Activated naive CD4-positive, alpha-beta T cell (primary cell): ENCODE results near the gene GUCA2B.

Experiments
- DNase-seq, 4 experiments: peaks; one replicate each; lab custom pipeline; 2025; lab: John Stamatoyannopoulos, UW

The GUCA2B gene

DNA sequence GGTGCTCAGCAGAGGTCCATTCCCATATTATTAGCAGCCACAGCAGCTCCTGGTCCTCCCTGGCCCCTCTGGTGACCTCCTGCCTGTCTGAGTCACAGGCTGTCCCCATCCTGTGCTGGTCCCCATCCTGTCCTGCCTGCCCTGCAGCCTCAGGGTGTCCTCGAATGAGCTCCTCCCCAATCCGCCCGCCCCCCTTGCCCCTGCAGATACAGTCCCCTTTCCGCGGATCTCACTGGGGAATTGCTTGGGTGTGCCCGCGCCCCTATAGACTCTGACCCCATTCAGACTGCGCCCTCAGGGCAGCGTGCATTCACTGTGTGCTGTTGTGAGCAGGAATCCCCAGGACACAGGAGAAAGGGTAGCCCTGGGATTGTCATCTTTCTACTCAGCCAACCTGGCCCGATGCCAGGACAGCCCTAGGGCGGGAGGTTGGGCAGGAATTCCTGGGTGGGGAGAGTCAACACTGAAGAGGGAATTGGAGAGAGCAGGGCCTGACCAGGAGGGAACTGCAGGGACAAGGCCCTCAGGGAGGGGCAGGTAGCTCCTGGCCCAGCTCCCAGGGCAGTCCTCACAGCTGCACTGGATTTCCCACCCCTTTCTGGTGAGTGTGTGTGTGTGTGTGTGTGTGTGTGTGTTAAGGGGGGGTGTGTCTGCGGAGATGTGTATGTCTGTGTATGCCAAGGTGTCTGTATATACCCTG lies 12.5 kb downstream of the GUCA2B start:
- DNase-seq, result no peak

DNA sequence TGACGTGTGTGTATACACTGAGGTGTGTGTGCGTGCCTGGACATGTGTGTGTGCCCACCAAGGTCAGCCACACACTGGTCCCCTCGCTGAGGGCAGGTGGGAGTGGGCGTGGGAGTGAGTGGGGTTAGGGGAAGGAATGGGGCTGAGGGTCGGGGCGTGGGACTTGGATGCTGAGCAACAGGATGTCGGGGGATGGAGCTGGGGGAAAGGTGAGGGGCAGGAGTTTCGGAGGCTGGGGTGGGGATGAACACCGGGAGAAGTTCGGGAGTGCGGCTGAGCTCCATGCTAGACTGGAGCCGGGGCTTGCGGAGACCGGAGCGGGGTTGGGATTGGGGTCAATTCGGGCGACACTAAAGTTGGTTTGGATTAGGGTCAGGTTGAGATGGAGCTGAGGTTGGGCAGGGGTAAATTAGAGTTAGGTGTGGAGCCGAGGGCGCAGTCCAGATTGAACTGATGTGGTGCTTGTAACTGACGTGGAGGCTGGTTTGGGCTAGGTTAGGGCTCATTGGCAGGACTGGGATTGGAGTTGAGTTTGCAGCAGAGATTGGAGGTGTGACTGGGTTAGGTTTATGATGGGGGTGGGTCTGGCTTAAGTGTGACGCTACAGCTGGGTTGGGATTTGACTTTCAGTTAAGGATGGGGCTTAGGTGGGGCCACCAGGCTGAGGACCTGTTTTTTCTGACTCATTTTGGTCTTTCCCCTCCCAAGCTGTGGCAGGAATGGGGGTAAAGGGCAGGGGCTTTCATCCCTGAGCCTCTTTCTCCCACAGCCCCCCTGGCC lies 14.6 kb downstream of the GUCA2B start:
- no peak for DNase-seq

DNA sequence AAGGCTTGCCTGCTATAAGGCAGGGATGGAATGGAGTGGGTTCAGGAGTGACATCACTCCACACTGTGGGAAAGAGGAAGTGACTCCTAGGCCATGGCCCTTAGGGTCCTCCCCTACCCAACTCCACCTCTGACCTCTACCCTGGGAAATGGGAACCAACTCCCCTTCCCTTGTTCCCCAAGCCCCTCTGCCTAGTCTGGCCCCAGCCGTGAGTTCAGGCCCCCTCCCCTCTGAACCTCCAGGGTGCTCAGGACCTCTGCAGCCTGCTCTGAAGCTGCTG lies 15.1 kb downstream of the GUCA2B start:
- no peak for DNase-seq

DNA sequence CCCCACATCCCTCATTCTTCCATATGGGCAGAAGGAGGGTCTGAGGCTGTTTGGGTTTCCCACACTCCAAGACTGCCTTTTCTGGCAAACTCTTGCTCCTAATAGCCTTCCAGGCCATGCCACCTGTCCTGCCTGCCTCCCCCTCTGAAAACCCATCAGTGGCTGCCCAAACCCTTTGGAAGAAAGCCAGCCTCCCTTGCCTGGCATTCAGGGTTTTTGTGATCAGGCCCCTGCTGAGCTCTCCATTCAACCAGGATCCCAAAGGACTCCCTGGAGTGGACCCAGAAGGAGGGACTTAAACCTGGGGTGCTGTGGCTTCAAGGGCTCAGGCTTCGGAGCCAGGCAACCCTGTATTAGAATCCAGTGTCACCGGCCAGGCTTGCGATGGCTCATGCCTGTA lies 15.6 kb downstream of the GUCA2B start:
- DNase-seq, result no peak

DNA sequence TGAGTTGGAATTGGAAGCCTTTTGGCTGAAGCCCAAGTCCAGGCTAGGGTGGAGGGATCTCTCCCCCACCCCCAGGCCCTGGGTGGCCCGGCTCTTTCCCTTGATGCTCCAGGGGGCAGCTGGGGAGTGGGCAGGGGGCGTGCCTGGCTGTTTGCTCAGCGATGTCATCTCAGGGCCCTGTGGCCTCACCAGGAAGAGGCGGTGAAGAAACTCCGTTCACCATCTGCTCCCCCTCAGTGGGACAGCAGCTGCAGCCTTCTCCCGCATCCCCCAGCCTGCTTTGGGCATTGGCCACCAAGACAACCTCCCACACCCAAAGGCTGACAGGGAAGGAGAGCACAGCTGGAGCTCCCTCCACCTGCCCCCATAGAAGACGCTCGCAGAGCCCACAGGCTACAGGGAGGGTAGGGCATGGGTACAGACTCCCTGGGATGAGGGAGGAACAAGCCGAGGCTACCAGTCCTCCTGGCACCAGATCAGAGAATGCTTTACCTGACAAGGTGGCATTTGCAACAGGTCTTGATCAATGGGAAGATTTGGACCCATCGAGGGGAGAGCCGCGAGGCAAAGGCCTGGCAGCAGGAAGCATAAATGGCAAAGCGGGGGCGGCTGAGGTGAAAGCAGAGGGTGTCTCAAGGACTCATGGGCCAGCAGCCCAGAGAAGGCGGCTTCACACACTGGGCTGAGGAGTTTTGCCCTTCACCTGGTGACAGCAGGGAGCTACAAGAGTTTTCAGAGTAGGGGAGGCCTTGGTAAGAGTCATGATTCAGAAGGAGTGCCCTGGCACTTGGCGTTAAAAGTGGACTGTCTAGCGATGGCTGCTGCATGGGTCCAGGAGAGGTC lies 17.8 kb downstream of the GUCA2B start:
- DNase-seq, result no peak

DNA sequence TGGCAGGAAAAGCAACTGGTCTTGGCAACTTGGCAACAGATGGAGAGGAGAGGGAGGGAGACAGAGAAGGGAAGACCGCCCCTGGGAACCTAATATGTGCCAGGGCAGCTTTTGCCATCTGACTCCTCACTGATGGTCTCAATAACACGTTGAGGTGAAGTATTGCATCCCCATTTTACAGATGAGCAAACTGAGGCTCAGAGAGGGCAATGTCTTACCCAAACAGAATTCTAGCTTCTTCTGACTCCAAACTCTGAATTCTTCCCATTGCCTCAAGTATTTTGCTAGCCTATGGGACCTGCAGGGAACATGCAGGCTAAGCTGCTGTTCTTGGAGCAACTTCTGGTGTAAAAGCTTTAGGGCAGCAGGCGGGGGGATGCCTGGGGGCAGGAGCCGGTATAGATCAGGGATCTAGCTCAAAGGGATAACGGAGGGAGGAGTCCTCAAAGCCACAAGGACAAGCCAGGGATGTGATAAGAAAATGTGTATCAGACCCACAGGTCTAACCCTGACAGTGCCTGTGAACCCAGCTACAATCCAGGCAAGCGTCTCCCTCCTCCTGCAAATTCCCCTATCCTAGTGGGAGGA lies 18.6 kb downstream of the GUCA2B start:
- no peak for DNase-seq

DNA sequence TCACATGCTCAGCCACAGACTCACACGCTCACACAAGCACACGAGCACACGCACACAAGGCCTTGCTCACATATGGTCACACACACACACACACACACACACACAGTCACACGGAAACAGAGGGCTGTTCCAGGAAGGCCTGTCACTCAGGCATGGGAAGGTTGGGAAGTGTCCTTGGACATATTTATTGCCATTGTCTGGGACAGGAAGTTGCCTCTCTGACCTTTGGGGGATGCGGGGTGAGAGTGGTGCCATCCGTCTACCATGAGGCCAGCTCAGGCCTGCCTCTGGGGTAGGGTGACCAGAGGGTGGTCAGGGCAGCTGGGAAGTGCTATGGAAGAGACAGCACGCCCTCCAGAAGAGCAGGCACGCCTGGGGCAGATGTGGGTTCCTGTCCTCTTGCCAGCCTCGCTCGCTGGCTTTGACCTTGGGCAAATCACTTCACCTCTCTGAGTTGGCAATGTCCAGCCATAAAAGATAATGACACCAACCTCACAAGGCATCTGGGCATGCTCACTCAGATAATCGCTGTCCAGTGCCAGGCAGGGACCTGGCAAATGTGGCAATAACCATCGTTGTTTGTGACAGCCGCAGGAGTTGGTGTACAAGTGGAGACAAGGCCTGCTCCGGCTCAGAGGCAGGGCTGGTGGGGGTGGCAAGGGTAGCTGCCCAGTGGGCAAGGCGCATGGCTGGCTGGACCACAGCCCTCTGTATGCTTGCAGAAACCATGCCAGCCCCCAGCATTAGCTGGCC lies 19.3 kb downstream of the GUCA2B start:
- no peak for DNase-seq

DNA sequence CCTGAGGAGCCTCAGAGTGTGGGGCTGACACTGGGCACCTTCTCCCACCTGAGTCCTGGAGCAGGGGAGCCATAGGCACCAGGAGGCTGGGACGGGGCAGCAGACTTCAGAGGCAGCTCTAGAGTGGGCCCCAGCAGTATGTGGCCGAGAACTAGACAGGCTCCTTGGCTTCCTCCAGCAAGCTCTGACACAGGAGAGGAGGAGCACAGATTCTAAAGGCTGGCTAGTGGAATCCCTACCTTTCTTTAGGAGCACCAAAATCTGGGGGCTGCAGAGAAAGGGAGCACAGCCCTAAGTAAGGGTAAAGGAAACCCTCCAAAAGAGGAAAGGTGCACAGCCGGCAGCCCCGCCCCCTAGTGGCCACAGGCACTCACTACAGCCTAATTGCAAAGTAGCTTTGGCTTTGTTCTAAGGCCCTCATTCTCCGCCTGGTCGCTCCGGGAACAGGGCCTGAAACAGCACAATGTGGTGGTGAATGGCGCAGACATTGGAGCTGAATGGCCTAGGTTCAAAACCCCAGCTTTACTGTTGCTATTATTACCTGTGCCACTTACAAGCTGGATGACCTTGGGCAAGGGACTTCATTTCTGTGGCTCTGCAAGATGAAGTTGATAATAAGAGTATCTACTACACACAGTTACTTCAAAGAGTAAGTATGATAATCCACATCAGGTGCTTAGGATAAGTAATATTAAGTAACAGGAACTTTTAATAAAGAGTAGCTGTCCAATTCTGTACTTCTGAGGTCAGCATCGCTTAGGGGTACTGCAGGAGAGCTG lies 20.1 kb downstream of the GUCA2B start:
- peak; percentile 24 to 62 (median 58) for DNase-seq

DNA sequence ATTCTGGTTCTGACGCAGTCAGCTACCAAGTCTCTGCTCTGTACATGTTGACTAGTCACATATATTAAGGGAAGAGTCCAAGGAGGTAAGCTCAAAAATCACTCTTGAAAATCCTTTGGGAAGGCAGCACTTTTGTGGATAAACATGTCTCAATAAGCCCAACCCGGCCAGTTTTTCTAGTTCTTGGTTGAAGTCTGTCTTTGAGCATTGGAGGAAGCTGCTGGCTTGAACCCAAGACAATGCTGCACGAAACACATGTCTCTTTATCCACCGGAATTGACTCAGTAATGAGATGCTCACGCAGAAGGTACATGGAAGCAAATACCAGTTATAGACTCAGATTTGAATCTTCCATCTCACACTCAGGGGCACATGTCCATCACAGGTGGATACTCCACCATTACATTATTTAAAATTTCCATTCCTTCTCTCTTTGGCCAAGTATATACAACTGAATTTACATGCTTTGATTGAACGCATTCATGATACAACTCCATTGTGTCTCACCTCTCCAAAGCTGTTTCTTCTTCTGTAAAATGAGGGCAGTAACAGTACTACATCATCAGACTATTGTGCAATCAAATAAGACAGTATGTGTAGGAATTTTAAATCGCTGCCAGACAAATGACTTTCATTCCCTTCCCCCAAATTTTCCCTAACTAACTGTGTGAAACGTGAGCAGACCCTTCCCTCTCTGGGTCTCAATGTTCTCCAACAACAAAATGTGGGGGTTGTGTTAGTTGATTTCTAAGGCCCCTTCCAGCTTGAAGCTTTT lies 20.9 kb downstream of the GUCA2B start:
- no peak for DNase-seq

DNA sequence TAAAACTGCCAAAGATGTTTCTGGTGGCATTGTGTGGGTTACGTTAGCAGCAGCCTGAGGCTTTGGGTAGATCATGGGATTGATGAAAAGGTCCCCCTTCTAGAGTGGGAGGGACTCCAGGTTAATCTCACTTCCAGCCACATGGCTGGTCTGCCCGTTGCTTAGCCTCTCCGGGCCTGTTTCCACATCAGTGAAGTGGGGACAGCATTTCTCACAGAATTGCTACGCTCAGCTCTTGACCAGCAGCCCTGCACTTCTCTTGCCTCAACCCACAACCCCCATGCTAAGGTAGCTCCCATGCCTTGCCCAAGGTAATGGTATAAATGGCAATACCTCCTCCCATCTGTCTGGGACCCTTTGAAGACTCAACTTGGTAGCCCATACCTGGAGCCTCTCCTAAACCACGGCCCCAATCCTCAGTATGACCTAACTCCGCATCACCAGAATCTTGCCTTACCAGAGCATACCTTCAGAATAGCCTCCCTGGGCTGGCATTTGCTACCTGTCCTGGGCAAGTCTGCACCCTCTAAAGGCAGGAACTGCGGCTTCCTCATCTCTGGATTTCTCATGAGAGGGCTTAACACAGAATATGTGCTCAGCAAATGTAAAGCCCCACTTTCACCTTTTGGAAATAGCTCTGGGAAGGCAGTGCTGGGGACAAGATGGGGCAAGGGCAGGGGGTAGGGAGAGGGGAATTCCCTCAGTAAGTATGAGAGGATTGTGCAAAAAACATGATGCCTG lies 22.3 kb downstream of the GUCA2B start:
- no peak for DNase-seq

DNA sequence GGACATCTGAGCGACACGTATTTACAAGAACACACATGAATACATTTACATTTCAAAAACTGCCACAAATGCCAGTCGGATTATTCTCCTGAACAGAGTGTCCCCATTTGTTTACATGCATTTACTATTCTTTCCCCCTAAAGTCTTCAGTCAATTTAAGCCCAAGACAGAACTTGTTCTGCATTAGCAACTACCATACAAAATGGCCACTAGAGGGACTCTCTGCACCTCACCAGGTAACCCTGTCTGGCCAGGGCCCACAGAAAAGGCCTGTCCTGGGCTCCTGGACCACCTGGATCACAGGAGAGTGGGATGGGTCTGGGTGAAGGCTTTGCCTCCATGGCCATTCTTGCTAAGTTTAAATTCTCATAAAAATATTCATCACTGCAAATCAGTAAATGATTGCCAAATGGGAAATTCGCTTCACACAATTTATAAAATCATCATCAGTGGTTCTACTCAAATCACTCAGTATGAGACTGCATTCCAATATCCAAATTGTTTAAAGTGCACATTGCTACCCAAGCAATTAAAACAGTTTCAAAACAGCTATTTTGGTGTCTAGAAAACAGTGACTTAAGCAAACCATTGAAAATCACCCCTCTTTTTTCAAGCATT lies 23.8 kb downstream of the GUCA2B start:
- peak in 1 of 4 experiments; percentile 7 for DNase-seq

DNA sequence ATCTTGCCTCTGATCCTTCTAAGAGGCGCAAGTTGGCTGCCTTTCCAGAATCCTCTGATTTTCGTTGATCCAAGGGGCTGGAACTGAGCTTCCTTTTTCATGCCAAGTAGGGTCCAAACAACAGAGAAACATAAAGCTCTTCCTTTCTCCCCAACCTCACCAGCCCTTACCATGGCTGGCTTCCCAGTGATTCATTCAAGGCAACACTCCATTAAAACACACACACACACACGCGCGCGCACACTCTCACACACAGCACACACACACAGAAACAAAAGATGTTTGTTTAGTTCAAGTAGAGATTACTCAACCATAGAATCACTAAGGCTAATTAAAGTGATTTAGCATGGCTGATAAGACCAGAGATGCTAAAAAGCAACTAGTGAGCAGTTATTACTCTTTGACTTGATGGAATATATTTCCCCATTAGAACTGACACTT lies 24.4 kb downstream of the GUCA2B start:
- DNase-seq, result no peak

DNA sequence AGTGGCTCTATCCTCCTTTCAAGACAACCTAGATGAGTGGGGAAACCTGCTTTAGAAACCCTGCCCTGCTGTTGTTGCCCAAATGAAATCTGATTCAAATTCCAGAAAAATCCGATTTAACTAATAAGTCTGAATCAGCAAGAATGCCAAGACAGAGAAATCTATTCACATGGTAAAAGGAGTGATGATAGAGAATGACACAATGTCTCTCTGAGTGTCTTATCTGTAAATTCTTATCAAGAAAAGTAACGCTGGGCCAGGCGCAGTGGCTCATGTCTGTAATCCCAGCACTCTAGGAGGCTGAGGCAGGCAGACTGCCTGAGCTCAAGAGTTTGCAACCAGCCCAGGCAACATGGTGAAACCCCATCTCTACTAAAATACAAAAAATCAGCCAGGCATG lies 25.0 kb downstream of the GUCA2B start:
- DNase-seq, result no peak

DNA sequence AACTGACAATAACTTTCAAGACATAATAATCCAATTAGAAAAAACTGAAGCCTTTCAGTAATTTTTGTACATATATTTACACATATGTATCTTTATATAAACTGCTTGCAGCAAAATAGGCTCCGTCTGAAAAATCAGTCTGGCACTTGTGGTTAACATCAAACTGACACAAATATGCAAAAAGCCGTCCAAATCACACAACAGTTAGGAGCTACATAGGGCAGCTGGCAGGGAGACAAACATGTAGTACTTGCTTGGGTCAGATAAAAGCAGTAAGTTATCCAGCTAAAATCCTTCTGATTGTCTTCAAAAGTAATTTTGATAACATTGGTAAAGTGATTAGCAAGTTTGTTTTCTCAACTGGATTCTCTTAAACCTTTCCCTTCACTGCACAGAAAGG lies 26.1 kb downstream of the GUCA2B start:
- DNase-seq, result no peak

DNA sequence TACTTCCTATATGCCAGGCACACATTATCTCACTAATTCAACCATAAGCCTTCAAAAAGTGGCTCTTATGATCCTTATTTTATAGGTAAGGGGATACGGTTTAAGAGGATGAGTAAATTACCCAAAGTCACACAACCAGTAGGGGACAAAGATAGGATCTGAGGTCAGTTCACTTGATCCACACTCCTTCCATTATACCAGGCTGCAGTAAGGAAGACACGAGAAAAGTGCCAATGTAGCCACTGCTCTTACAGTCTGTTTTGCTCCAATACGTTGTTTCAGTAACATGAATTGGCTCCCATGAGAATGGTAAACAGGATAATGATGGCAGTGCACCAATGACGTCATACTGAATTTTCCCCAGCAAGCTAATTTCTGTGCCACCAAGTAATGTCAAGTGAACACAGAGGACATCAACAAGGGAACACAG lies 26.7 kb downstream of the GUCA2B start:
- no peak for DNase-seq

DNA sequence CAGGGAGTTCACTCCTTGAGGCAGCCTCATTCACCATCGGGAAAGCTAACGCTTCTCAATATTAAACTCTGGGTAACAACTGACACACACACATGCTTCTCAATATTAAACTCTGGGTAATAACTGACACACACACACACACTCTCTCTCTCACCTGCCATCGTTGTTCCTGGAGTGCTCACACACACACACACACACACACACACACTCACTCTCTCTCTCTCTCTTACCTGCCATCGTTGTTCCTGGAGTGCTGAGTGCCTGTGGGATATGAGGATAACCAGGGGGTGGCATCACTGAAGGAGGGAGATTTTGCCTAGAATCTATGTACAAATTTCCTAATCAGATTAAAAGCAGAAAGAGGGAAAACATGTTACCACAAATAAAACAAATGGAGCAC lies 28.5 kb downstream of the GUCA2B start:
- DNase-seq, result no peak

DNA sequence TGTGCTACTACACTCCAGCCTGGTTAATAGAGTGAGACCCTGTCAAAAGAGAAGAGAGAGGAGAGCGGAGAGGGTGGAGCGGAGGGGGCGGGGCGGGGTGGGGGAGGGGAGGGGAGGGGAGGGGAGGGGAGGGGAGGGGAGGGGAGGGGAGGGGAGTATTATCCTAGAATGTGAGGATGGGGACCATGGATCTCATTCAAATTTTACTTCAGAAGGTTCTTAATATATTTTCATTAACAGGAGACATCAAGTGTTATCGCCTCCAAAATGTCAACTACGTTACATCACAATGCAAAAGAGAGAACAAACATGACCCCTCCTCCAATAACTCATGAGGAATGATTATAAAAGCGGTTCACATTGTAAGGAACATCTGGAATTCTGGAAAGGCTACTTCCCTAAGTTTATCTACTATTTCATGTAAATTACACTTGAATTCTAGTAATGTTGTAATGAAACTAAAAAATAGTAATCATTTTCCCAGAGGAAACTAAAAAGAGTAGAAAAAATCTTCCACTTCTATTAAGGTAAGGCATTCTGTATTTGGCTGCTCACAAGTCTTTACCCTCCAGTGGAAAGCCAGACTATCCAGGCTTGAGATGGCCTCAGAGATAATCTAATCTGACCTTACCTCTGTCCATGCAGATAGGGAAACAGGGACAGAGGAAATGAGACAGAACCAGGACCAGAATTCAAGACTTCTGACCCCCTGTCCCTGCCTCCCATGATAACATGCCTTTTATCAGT lies 30.2 kb downstream of the GUCA2B start:
- no peak for DNase-seq

DNA sequence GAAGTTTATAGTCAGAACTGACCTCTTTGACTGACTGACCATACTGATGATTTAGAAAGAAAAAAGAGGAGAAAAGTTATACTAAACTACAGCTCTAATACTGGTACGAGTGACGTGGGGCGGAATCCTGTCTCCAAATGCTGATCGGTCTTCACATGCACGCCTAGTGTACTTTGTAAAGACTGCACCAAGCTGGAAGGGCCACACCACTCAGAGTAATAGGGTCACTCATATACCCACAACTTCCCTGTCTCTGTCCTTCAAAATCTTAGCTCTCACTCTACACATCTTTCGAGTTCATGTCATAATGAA lies 30.7 kb downstream of the GUCA2B start:
- no peak for DNase-seq
